Stimulated activated CD8-positive, alpha-beta memory T cell treated with anti-CD3 and anti-CD28 coated beads, Interleukin-15, amount 100 ng/mL, for 4 hours (primary cell): ENCODE results near the gene STK32A.

ENCODE experiments used
- DNase-seq, 2 donors: peaks; one replicate each; pipeline ENCODE4 v3.0.0-alpha.2; 2020; ENCODE audit warnings: low read depth in 2 of 2

The STK32A gene

DNA sequence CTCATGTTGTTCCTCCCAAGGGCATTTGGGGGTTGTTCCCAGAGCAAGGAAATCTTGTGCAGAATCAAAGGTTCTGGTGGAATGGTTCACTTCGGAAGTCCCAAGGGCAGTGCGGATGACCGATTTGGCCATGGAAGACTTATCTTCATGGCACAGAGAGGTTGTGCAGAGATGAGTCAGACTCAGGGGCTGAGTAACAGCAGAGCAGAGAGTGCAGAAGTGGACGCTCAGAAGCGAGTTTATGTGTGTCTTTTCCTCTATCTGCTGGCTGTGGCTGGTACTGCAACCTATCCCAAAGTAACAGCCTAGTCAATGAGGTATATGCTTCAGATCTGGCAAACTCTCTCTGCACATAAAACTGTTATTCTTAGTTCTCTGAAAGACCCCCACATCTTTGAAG lies 157.0 kb downstream of the STK32A start:
- no peak for DNase-seq

DNA sequence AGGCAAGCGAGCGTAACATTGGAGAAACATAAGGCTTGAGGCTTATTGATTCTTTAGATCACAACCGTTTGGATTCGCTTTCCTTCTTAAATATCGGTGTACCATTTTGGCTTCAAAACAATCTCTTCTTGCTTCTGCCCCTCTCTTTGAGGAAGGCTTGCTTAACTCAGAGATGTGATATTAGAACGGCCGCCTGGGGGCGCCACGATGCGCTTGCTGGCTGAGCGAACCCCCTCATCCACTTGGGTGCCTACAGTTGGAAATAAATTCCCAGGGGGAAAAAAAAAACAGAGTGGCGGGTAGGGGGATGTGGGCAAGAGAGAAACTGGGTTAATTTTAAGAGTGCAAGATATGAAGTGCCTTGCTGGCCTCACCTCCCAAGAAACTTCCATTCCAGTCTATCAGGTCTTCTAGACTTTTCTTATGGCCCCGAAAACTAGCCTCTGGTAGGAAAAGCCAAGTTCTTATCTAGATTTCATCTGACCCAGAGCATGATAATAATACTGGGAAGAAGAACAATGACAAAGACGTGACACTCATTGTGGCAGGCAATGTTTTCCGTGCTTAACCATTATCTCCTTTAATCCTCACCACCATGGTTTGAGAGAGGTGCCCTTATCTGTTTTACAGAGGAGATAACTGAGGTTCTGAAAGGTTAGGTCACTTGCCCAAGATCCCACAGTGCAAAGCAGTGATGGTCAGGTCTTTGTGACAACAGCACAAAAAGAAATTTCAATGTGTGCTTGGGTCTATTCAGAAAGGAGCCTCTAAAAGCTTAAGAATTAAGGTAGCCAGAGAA lies 159.2 kb downstream of the STK32A start:
- DNase-seq, result no peak

DNA sequence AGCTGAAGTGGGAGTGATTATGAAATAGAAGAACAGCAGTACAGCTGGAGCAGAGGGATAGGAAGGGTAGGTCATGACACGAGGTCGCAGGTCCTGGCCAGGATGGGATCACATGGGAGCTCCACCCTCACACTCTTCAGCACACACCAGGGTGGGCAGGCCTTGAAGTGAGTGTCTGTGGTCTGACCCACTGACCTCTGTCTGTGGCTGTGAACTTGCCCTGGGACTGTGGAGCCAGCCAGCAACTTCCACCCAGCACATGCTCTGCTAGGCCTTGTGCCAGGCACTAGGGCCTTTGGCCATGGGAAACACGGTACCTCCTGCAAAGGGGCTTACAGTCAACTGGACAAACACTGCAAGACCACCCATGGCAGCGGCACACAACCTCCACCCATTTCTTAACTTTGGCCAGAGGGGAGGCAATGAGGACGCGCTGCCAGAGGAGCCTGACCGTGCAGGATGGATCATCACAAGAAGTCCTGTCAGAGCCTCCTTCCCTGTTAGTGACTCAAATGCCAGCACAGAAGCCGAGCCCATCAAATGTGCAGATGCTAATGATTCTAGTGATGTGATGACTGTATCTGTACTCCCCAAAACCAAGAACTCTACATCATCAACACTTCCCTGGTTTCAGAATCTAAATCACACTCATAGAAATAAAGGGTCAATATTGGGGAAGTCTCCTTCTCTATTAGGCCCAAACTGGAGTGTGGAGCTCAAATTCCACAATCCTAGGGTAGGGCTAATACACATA lies 161.4 kb downstream of the STK32A start:
- DNase-seq, result no peak

DNA sequence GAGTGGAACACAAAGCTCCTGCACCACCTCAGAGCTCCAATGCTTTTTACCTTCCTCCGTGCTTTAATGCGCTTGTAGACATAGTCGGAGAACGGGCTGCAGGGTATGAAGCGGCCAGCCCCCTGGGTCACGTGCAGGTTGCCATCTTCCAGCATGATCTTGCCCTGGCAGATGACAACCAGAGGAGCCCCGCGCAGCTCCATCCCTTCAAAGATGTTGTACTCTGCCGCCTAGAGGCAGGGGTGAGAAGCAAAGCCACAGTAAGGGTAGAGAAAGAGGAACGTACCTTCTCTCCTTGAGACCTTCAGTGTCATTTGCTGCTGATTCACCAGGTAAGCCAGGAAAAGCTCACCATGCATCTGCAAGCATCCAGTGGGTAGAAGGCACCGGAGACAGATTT lies 162.8 kb downstream of the STK32A start:
- no peak for DNase-seq

DNA sequence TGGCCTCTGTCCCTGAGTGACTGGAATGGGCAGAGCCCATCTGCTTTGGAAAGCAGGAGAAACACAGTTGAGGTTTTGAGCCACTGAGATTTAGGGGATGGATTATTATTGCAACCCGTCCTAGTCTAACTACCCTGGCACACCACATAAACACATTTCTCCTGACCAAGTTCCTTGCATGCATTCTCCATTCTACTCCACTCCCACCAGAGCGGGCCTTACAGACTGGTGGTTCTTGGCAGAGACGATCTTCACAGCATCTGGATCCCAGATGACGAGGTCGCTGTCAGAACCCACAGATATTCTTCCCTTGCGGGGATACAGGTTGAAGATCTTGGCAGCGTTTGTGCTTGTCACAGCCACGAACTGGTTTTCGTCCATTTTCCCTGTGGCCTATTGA lies 164.0 kb downstream of the STK32A start:
- no peak for DNase-seq

DNA sequence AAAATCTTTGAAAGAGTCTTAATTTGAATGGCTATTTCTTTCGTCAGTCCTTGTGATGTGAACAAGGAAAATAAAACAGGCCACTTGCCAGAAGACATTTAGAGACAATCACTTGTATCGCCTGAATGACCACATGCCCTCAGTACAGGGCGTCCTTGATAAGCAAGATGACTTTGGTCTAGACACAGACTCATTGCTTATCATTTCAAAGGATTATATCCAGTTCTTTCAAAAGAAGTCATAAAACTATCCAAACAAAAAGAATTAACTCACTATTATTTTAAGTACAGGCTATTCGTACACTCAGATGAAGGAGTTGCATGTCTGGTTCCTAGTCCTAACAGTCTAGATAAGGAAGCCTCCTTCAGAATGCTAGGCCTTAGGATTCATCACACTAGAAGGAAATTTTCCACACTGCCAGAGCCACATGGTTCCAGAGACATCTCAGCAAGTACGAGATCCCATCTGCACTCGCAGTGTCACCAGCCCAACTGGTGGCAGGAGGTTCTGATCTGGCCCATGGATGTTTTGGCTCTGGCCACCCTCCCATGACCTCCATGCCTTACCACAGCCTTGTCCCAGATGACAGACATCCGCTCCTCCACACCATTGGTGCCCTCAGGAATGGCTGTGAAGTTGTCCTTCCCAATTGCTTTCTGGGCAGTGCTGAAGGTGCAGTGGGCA lies 165.4 kb downstream of the STK32A start:
- no peak for DNase-seq

DNA sequence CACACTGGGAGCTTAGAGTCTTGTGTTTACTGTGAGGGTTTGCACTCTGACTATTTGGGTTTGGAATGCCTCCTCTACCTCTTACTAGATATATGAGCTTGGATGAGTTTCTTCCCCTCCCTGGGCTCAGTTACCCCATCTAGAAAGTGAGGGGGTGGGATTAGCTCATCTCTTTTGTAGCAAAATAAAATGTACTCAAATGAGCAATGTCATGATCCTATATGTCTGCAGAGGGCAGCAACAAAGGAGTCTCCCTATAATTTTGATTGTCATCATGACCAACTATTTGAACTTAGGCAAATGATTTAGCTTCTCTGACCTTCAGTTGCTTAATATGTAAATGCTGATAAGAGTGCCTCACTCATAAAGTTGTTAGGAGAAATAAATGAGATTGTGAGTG lies 166.1 kb downstream of the STK32A start:
- DNase-seq, result no peak

DNA sequence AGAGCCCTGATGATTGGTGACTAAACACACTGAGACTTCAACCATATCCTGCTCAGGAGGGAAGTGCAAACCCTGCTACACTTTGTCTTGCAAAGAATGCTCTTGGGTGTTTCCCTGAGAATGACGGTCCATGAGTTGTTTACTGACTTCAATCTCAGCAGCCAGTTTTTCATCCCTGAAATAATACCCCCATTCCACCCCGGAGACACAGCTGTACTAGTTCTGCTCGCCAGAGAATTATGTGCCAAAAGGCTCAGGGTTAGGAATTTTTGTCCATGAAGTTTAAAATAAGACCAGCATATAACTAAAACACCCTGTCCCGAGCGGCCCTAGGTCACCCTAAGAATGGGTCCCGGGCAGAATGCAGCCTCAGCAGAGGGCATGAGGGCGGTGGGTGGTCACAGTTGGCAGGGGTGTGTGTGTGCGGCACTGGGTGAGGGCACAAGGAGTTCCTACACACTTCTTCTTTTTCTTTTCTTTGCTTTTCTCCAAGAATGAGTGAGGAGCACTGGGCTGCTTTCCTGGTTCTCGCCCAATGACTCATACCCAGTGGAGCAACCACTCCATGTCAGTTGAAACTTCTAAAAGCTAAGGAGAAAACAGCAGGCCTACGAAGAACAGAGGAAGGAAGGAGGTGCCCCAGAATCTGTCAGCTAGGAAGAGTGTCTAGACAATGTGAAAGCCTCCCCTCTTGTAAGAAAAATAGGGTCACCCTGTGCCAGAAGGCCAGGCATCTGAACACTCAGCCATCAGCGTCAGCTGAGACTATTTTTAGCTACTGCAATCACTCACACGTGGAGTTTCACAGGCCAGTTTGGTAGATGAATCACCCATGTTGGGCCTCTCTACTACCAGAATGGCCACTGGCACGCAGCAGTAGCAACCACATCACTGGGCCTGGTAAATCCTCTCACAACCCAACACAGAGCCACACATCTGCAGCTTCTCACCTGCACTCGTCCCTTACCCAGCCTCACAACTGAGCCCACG lies 169.1 kb downstream of the STK32A start:
- DNase-seq, result no peak

DNA sequence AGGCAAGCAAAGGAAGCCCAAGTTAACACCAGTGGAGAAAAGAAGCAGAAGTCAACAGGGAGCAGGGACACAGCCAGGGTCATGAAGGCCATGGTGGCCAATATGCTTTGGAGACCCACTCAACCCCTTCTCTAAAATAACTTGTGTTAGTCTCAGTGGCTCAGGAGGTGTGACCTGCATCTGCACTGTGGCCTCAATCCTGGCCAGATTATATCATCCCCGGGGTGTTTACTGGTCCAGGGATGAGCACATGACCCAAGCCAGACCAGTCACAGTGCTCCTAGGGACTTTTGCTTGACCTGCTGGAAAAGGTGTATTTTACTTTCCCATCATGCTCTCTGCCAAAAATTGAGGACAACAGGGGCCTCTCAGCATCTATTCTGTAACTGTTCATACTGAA lies 169.9 kb downstream of the STK32A start:
- DNase-seq, result no peak

DNA sequence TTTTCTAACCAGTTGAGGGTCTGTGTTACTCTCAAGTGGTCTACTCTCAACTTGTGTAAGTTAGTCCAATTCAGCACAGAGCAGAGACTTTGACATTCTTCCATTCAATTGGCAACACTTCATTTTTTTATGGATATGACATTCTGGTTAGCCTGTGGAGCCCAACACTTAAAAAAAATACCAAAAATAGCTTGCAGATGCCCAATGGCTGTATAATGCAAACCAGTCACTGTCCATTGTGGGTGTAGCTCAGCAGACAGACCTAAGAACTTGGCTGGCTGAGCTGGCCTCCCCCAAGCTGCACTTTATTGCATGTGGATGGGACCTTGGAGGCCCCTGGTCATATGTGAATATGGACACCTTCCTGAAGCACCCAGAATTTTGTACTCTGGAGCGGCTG lies 171.8 kb downstream of the STK32A start:
- no peak for DNase-seq

DNA sequence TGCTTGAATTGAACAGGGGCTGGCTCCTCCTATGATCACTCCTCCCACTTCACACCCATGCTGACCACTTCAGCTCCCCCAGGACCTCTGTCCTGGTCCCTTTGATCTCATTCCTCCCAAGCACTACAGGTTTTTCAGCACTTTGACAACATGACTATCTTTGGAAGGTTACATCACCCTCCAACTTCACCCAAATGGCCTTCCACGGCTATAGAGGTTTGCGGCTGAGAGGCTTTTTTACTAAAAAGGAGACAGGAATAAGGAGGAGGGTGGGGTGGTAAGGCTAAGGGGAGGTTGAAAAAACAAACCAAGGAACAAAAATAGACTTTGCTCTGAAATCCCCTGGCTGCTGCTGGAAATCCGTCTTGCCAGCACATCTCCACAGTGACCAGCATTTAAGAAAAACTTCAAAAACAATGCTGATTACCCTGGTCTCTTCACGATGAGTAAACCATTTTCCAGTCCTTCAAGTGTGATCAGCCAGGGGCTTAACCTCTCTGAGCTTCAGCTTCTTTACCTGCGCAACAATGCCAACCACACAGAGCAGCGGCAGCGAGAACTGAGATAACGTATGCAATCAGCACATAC lies 172.4 kb downstream of the STK32A start:
- DNase-seq, result no peak

DNA sequence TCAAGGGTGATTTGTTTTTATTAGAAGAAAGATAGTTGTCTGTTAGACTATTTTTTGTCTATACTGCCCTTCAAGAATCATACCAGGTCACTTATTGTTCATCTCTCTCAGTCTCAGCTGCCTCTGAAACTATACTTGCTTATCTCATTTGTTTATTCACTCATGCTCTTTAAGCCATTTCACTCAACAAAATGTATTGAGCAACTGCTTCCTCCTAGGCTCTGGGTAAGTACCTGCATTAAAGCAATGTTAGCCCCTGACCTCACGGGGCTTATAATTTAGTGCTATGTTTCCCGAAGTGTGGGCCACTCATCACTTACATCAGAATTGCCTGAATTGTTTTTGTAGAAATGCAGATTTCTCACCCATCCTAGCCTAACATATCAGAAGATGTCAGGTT lies 174.2 kb downstream of the STK32A start:
- no peak for DNase-seq

DNA sequence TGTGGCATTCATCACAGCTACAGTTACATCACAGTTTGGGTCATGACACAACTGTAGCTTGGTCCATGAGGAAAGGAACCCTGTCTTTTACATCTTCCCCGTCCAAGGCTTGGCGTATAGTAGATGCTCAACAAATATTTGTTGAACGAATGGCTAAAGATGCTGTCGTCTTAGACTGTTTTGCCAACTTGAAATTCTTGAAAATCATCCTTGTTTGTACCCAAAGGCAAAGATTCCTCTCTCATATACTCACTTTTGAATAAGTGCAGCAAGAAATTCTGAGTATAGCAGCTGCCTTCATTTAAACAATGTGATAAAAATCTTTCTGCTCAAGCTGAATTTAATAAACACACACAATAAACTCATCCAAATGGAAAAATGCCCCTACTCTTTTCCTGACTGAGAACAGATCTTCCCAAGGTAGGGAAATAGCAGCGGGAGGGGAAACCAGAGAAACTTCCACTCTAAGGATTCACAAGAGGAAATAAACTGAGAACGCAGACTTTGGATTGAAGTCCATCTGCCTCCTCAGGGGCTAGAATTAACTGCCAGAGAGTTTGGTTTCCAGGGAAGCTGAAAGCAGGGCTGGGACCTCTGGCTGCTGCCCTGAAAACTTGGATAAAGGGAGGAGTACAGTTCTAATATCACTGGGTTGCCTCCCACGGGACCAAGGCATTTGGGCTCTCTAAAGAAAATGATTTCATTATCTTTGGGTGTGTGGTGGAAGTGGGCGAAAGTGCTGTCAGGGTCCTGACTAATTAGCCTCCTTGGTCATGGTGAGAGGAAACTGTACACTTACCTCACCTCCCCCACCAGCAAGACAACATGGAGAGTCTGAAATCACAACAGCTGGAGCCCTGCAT lies 175.9 kb downstream of the STK32A start:
- DNase-seq, result no peak

DNA sequence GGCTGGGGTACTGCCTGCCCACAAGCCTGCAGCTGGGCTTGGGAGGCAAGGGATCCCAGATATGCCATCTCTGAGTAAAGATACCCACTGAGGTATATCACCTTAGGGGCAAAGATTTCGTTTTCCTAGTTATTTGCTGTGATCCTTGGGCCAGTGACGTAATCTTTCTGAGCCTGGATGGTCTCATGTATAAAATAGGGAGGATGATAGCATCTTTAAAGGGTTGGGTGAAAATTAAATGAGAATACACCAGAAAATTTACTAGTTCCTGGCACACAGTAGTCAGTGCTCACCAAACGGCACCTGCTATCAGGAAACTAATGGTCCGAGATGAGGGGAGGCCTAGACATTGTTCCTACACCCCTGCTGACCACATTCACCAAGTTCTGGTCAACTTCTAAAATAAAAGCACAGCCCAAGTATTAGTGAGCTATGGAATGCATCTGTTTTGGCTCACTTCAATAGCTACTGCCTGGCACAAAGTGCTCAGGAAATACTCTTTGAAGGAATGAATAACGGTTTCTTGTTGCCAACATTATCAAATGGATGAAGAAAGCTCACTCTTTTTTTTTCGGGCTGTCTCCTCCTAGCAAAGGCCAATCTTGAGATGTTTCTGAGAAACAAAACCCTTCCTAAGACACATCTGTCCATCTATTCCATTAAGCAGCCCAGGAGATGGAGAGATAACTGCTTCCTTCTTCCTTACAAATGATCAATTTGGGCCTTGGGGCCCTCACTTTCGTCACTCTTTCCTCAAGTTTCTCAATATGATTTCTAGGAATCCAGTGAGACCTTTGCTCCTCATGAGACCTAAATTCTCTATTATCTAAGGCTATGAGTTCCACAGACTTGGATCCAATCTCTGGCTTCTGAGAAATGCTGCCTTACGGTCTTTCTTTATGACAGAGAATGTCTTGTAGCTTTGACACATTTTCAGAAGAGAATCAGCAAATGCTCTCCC lies 176.8 kb downstream of the STK32A start:
- no peak for DNase-seq

DNA sequence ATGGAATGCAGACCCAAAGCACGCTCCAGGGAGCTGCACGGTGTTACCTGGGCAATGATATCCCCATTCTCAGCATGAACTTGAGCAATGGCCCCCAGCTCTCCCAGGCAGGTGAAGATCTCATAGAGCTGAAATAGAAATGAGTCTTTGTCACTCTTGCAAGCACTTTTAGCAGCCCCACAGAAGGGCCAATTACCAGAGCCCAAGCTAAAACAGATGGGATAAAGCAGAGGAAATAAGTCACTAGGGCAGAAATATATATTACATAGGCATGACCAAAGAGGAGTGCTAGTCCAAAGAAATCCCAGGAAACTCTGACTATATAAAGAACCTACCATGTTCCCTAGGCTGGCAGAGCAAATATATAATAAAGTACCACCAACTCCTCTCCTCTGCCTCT lies 177.7 kb downstream of the STK32A start:
- no peak for DNase-seq

DNA sequence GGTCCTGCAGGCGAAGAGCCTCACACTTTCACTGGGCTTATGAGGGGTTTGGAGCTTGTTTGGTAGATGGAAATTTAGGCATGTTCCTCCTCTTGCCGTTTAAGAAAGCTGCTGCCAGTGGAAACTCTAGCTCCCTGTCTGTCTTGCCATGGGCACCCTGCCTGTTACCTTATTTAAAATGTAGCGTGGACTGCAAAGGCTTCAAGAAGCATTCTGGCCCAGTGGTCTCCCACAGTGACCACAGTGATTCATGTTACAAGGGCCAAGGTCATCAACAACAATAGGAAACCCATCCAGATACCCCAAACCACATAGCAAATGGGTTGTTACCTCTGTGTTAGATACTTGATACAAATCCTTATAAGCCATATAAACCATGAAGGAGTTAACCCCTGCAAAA lies 178.4 kb downstream of the STK32A start:
- DNase-seq, result no peak

DNA sequence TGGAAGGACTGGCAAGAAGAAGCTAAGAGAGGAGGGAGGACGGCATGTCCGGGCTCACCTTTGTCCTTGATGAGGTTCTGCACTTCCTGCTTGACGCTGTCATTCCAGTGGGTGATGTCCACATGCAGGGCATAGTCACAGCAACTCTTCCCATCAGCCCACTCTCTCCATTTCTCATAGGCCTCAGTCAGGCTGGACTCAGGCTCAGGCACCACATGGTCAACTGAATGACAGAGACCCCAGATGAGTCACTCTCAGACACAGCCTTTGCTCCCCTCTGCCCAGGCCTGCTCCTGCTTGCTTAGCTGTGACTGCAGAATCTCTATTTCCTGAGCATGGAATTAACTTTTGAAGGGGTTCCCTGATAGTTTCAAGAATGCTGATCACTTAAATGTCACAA lies 180.8 kb downstream of the STK32A start:
- DNase-seq, result no peak

DNA sequence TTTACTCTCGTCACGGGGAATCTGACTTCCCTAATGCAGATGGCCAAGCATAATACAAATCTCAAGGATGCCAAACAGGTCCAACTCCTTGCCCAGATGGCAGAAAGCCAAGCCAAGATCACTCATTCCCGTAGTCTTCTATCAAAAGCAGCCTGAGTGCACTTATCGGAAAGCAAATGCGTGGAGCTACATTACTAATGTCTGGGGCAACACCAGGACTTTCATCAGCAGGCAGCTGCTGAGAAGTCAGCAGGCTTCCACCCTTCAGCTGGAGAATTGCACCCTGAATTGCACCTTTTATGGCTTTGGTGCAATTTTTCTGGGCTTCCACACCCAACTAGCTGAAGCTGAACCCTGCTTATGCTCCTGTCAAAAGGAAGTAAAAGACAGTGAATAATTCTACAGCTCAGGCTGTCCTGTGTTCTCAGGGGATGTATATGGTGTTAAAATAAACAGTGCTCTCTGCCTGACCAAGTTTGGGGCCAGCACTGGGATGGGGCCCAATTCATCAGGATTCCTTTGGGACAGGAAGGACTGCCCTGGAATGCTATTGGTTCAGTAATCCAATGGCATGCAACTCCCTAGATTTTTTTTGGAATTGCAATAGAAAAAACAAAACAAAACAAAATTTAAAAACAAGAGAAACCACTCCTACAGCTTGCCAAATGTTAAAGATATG lies 182.4 kb downstream of the STK32A start:
- no peak for DNase-seq
